WTC11 (cell line): ENCODE results near the gene RHOA. TPM values are rescaled to one million over a fixed set of nuclear protein-coding genes. Genes with fewer than 3 reads are reported as not detected.

Experiments used
- ATAC-seq: fragments of 200-7000 bp; cut with Tn5 transposase; 2 replicates; pipeline ENCODE4 v1.10.0; 2021; ENCODE audit warnings: mild to moderate bottlenecking, moderate library complexity
- CTCF ChIA-PET: fragments of 300-600 bp; sonication (Branson Sonifier 250); formaldehyde crosslinking; loops from one replicate; lab custom pipeline; 2021; ENCODE audit warnings: antibody characterized with exemption; lab: Charles Lee
- POLR2A ChIA-PET: fragments of 350-600 bp; sonication (Branson Sonifier 250); formaldehyde crosslinking; loops from one replicate; lab custom pipeline; 2021; ENCODE audit warnings: antibody characterized with exemption; lab: Charles Lee
- DNase-seq: peaks from one replicate; pipeline ENCODE4 v3.0.0; 2021; ENCODE audit warnings: low spot score
- H3K27ac Mint-ChIP-seq: 2 replicates; pipeline ENCODE4 v1.8.0; 2021; ENCODE audit warnings: mixed read lengths
- H3K27me3 Mint-ChIP-seq: 2 replicates; pipeline ENCODE4 v1.8.0; 2021; ENCODE audit warnings: low read depth, mild to moderate bottlenecking, moderate library complexity, mixed read lengths
- H3K36me3 Mint-ChIP-seq: 2 replicates; pipeline ENCODE4 v1.8.0; 2021; ENCODE audit warnings: mixed read lengths
- H3K4me1 Mint-ChIP-seq: 2 replicates; pipeline ENCODE4 v1.8.0; 2022; ENCODE audit warnings: mixed read lengths
- H3K4me3 Mint-ChIP-seq: 2 replicates; pipeline ENCODE4 v1.8.0; 2021; ENCODE audit warnings: mild to moderate bottlenecking, moderate library complexity, mixed read lengths
- H3K9me3 Mint-ChIP-seq: 2 replicates; pipeline ENCODE4 v1.8.0; 2021; ENCODE audit warnings: mixed read lengths
- ARID4B ChIP-seq: sonication (generic); formaldehyde crosslinking; IDR thresholded peaks from 2 replicates; pipeline ENCODE4 v1.8.0; 2023; ENCODE audit warnings: missing genetic modification reagents, mild to moderate bottlenecking, borderline replicate concordance
- E2F1 ChIP-seq: sonication (generic); formaldehyde crosslinking; IDR thresholded peaks from 2 replicates; pipeline ENCODE4 v1.8.0; 2022; ENCODE audit warnings: mild to moderate bottlenecking, missing genetic modification reagents
- E2F5 ChIP-seq: sonication (generic); formaldehyde crosslinking; IDR thresholded peaks from 2 replicates; pipeline ENCODE4 v1.8.1; 2022; ENCODE audit warnings: mild to moderate bottlenecking, moderate library complexity, missing genetic modification reagents
- ERG ChIP-seq: fragments of 250-450 bp; sonication (Bioruptor Pico); IDR thresholded peaks from 2 replicates; pipeline ENCODE4 v1.8.0; 2021; ENCODE audit warnings: mild to moderate bottlenecking
- FOXP1 ChIP-seq: sonication (generic); formaldehyde crosslinking; IDR thresholded peaks from 2 replicates; pipeline ENCODE4 v1.8.0; 2022; ENCODE audit warnings: missing genetic modification reagents, mild to moderate bottlenecking, moderate library complexity, borderline replicate concordance
- GRHL2 ChIP-seq: fragments of 250-450 bp; sonication (Bioruptor Pico); IDR thresholded peaks from 2 replicates; pipeline ENCODE4 v1.8.0; 2022; ENCODE audit warnings: mild to moderate bottlenecking, moderate library complexity; ENCODE audit not compliant: insufficient replicate concordance, severe bottlenecking
- HMGA2 ChIP-seq: fragments of 250-450 bp; sonication (Bioruptor Pico); IDR thresholded peaks from 2 replicates; pipeline ENCODE4 v1.4.0; 2021; ENCODE audit warnings: mild to moderate bottlenecking, moderate library complexity
- IRF1 ChIP-seq: sonication (generic); formaldehyde crosslinking; IDR thresholded peaks from 2 replicates; pipeline ENCODE4 v1.8.0; 2023; ENCODE audit warnings: missing genetic modification reagents
- NFATC4 ChIP-seq: fragments of 250-450 bp; sonication (Bioruptor Pico); IDR thresholded peaks from 2 replicates; pipeline ENCODE4 v1.9.0; 2021; ENCODE audit warnings: mild to moderate bottlenecking
- NR3C1 ChIP-seq: sonication (generic); formaldehyde crosslinking; conservative IDR thresholded peaks from 2 replicates; pipeline ENCODE4 v1.8.1; 2023; ENCODE audit warnings: low read depth, mild to moderate bottlenecking, missing genetic modification reagents
- PRDM15 ChIP-seq: sonication (generic); formaldehyde crosslinking; IDR thresholded peaks from 2 replicates; pipeline ENCODE4 v1.8.0; 2022; ENCODE audit warnings: missing genetic modification reagents
- TP53 ChIP-seq: sonication (generic); formaldehyde crosslinking; IDR thresholded peaks from 2 replicates; pipeline ENCODE4 v1.8.1; 2023; ENCODE audit warnings: mild to moderate bottlenecking, missing genetic modification reagents
- ZBTB21 ChIP-seq: sonication (generic); formaldehyde crosslinking; IDR thresholded peaks from 2 replicates; pipeline ENCODE4 v1.8.1; 2023; ENCODE audit warnings: mild to moderate bottlenecking, missing genetic modification reagents, borderline replicate concordance
- ZNF281 ChIP-seq: sonication (generic); formaldehyde crosslinking; IDR thresholded peaks from 2 replicates; pipeline ENCODE4 v1.8.0; 2023; ENCODE audit warnings: mild to moderate bottlenecking, missing genetic modification reagents
- ZNF423 ChIP-seq: fragments of 250-450 bp; sonication (Bioruptor Pico); IDR thresholded peaks from 2 replicates; pipeline ENCODE4 v2.1.2; 2022; ENCODE audit warnings: mild to moderate bottlenecking, moderate library complexity
- ZNF512 ChIP-seq: sonication (generic); formaldehyde crosslinking; IDR thresholded peaks from 2 replicates; pipeline ENCODE4 v1.8.1; 2022; ENCODE audit warnings: missing genetic modification reagents, borderline replicate concordance
- ZNF671 ChIP-seq: fragments of 250-450 bp; sonication (Bioruptor Pico); IDR thresholded peaks from 2 replicates; pipeline ENCODE4 v1.8.0; 2021; ENCODE audit warnings: mild to moderate bottlenecking
- total RNA-seq: library from RNA; stranded (reverse); gene quantifications from 3 replicates; pipeline ENCODE4 v1.2.3, GENCODE V29; 2021

Gene RHOA
- total RNA-seq, 1 experiment from 2014 or later = 367 TPM

GRCh38 chr3:49358884-49359225, 52.9 kb downstream of the RHOA start (continued):
- TF ChIP-seq ERG (CRISPR knock-in tag) = no peak

GRCh38 chr3:49358217-49358883, 53.4 kb downstream of the RHOA start, which contains the start of gene GPX1:
Gene GPX1, minus strand, starts transcription at chr3:49358353. Its CDS starts 75 bp downstream, at chr3:49358278.
- POLR2A ChIA-PET = interaction anchor here (0.5 to 1.6 kb wide), 4 partner anchors 18 to 141 kb away, joined by 3 to 15 read pairs (median 4); partner anchors contain the start of genes RHOA and USP4
- DNase-seq (peak; percentile 97), ATAC-seq (peak; percentile 96)
- H3K36me3 Mint-ChIP-seq = peaks cover 52% of the 10 kb centered on the region
- H3K27me3 Mint-ChIP-seq = no peaks in the 10 kb centered on the region; the same call in 1 of the 2 replicates
- H3K9me3 Mint-ChIP-seq = peaks cover 3% of the 10 kb centered on the region
- H3K27ac Mint-ChIP-seq = peak within 1 kb of the TSS; percentile 98
- peak within 1 kb of the TSS; percentile 95 for H3K4me3 Mint-ChIP-seq
- H3K4me1 Mint-ChIP-seq = peaks cover 23% of the 10 kb centered on the region
- CTCF ChIA-PET = interaction anchor here (0.8 to 3.2 kb wide), 9 partner anchors 12 to 187 kb away, joined by 3 to 25 read pairs (median 4); partner anchors contain the start of genes KLHDC8B, RHOA and USP4
- TF ChIP-seq IRF1 (CRISPR knock-in tag) (no peak), ZNF423 (no peak), ZNF281 (no peak), E2F5 (CRISPR knock-in tag) (no peak; the same call in 1 of the 2 replicates), E2F1 (CRISPR knock-in tag) (no peak), NFATC4 (CRISPR knock-in tag) (no peak), ZNF512 (CRISPR knock-in tag) (no peak), PRDM15 (CRISPR knock-in tag) (no peak), TP53 (CRISPR knock-in tag) (peak; percentile 90), NR3C1 (CRISPR knock-in tag) (0 out of 2 replicates have a peak, but pooled peaks have one; percentile 22), ARID4B (CRISPR knock-in tag) (peak; percentile 96), GRHL2 (CRISPR knock-in tag) (no peak), ZNF671 (CRISPR knock-in tag) (no peak), ZBTB21 (peak; percentile 90), FOXP1 (CRISPR knock-in tag) (peak; percentile 80; the same call in 1 of the 2 replicates), HMGA2 (no peak; the same call in 1 of the 2 replicates)
